ENCODE measurements around the gene COX4I1.

COX4I1 gene

DNA sequence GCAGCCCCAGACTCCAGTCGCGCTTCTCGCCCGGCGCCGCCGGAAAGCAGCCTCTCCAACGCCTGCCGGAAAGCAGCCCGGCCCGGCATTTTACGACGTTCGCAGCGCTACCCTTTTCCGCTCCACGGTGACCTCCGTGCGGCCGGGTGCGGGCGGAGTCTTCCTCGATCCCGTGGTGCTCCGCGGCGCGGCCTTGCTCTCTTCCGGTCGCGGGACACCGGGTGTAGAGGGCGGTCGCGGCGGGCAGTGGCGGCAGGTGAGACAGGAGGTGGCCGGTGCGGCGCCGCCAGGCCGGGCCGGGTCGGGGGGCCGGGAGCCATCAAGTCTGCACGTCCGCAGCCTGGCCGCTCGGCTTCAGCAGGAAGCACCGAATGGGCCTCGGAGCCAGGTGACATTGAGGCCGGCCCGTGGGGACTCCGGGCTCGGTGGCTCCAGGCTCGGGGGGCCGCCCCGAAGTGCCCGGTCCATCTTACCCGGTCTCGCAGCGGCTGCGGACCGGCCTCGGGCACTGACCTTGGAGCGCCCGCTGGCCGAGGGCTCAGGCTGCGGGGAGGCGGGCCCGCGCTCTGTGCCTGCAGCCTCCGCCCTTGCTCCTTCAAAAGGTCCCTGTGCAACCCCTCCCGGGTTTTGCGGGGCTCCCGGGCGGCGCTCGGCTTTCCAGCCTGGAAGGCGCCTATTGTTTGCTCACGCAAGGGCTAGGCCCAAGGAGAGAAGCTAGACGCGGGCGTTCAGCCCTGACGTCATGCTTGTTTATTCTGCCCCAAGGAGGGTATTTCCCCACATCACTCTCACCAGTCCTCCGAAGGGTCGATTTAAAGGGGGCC is at the start of gene COX4I1, which contains the start of gene EMC8:
COX4I1 (plus strand) TSS at position 199 of the 824 bp plus-strand sequence. CDS start 1,511 bp downstream, outside the sequence.
EMC8 (minus strand) TSS at position 48 of the 824 bp plus-strand sequence. CDS start 249 bp downstream, outside the sequence.
- peak; percentile 68 to 88 for DNase-seq

DNA sequence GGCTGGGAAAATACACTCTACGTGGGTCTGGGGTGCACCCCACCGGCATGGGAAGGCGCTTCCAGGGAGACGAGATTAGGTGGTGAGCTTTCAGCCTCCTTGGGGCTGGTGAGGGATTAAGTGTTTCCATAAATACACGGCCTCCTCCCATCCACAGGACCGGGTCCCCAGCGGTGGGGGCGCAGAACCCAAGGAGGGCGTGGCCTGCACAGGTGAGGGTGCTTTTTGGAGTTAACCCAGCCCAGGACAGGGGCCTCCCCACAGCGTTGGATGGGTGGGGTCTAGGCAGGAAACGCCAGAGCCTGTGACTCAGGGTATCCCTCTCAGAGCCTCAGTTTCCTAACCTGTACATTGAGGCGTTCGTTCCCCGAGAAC is 49.7 kb upstream of the COX4I1 start:
- DNase-seq: no peak

DNA sequence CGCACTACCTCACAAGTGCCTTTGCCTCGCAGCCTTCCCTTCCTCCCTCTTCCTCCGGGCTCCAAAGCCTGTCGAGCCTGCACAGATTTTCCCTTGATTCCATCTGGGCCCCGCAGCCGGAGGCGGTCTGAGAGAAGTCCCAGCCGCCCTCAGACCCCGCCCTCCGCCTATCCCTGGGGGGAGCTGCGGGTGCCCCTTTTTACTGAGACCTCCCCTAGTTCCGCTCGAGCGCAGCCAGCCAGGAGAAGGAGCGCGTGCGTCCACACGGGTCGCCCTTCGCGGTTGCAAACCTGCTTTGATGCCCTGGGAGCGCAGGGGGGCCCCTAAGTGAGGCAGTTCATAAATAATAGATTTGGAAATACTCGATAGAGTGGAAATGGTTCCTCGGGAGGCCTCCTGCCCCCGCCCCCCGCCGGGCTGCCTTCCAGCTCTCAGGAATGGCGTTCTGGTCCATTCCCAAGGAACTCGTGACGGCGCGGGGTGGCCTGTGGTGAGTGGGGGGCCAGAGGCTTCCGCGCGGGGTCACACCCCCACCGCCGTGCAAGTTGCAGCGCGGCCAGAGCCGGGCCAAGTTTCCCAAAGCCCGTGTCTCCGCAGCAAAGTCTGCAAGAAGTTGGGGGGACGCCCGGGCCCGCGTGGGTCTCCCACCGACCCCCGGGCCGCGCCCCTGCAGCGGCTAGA is 49.2 kb upstream of the COX4I1 start:
- no peak for DNase-seq

DNA sequence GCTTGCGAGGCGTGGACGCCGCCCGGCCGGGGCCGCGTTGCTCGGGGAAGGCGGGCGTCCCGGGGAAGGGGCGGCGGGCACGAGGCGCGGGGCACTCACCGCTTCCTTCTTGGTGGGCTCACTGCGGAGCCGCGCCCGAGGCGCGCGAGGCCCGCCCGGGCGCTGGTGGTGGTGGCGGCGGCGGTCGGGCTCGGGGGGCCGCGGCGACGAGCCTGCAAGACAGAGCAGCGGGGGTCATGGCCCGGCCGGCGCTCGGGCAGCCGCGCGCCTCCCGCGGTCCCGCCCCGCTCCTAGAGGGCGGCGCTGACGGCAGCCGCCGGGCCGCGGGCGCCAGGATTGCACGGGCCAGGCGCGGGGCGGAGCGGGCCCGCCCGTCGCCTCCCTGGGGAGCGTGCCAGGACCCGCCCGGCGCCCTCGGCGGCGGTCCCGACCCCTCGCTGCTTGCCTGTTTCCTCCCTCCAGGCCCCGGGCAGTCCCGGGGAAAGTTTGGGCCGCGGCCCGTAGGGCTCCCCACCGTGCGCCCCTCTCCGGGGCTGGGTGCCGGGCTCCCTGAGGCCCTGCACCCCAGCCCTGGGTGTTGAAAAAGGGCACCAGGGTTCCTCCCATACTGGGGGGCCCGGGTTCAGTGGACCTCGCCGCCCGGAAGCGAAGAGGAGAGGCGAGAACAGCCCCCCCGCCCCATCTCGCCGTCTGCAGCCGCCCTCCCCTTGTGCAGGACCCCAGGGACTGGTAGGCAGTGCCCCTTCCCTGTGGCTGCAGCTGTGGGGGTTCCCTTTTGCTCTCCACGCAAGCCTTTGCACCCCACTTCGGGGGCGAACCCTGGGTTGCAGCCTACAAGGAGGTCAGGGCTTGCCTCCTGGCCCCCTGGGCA is 48.4 kb upstream of the COX4I1 start, which contains the start of gene C16orf74:
C16orf74 (minus strand) TSS at position 270 of the 871 bp plus-strand sequence. CDS start 15,879 bp downstream, outside the sequence.
- peak in 1 of 2 experiments; percentile 11 for DNase-seq

DNA sequence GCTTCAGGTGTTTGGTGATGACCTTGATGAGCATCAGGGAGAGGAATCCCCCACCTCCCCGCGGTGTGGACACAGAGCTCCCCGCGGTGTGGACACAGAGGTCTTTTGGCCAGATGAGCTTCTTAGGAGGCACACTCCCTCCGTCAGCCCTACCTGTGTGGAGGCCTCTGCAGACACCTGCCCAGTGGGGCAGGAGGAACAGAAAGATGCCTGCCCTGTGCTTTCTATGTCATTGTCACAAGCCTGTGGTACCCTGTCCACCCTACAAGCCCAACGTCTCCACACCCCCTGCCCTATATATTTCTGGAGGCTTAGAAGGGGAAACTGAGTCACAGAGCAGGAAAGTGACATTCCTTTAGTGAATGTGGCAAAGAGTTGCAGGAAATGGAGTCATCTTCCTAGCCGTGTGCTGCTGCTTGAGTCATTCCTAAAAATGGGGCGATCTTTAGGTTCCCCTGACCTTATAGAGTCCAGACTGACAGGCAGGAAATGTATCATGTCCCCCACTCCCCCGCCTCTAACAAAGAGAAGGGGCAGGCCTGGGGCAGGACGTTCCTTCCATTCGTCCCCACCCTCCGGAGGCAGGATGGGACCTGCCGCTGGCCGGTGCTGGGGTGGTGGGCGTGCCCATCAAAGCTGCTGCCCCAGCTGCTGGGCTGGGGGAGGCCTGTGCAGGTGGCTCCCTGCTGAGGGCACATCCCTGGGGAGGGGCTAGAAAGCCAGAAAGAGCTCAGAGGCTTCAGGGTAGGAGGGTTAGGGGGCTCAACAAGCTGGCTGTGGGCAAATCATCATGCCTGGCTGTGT is 47.6 kb upstream of the COX4I1 start:
- no peak for DNase-seq

DNA sequence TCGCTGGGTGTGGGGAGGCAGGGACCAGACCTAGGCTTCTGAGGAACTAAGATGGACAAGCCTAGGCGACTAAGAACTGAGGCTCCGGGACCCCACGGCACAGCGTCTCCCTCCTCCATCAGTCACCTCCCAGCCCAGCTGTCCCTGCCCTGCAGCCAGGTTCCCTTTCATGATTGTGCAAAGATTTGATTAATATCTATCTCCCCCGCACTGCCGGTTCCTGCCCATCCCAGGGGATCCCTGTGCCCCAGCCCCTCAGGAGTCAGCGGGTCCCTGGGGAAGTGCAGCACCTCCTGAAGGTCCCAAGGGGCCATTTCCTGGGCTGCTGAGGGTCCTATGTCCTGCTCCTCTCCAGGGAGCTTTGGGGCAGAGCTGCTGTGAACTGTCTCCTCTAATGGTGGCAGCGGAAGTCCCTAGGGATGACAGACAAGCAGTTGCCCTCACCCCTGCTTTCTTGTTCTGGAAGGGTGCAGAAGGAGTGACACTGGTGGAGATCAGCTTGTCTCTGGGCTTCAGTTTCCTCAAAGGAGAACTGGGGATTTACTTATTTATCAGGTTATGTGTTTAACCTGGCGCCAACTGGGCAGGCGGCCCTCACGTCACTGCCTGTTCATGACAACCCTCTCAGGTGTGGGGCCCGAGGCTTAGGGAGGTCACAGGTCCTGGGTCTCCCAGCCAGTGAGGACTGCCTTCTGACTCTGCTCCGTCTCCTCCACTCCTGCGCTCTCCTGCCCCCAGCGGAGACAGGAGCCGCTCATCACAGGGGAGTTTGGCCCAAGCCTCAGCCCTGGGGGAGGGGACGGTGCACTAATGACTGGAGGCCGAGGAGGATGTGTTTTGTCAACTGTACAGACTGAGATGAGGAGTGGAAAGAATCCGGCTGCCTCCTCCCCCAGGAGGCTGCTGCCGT is 46.7 kb upstream of the COX4I1 start:
- no peak for DNase-seq

DNA sequence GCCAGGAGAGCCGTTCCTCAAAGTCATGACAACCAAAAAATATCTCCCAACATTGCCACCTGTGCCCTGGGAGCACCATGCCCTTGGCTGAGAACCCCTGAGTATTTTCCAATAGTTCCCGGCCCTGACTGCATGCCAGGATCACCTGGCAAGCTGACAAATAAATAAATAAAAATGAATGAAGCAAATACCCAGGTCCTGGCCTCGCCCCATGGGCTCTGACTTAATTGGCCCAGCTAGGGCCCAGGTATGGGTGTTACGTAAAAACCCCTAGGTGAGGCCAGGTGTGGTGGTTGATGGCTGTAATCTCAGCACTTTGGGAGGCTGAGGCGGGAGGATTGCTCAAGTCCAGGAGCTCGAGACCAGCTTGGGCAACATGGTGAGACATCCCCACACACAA is 45.9 kb upstream of the COX4I1 start:
- no peak for DNase-seq

DNA sequence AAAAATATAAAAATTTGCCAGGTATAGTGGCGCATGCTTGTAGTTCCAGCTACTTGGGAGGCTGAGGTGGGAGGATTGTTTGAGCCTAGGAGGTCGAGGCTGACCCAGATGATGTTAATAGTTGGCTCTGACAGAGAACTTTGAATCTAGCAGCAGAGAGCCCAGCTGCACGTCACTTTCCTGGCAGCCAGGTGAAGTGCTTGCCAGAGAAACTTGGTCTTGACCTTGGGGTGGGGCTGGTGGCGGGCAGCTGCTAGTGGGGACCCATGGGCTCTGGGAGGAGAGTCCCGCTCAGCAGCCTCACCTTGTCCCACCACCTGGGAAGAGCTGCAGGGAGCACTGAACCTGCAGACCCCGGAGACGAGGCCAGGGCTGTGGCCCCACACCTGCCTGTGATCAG is 45.5 kb upstream of the COX4I1 start:
- no peak for DNase-seq

DNA sequence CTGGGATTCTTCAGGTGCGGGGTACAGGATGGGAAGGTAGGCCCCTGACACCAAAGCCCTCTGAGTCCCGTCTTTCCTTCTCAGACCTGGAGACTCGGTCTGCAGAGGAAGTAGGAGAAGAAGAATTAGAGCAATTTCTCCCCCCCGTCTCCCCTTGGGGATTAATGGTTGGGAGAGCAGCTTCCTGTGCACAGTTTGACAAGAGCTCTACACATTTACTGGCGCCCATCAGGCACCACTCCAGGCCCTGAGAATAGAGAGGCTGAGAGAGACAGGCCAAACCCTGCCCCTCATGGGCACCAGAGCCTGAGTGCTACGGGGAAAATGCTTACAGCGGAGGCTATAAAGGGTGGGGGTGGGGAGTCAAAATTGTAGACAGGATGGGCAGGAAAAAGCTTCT is 45.1 kb upstream of the COX4I1 start:
- no peak for DNase-seq

DNA sequence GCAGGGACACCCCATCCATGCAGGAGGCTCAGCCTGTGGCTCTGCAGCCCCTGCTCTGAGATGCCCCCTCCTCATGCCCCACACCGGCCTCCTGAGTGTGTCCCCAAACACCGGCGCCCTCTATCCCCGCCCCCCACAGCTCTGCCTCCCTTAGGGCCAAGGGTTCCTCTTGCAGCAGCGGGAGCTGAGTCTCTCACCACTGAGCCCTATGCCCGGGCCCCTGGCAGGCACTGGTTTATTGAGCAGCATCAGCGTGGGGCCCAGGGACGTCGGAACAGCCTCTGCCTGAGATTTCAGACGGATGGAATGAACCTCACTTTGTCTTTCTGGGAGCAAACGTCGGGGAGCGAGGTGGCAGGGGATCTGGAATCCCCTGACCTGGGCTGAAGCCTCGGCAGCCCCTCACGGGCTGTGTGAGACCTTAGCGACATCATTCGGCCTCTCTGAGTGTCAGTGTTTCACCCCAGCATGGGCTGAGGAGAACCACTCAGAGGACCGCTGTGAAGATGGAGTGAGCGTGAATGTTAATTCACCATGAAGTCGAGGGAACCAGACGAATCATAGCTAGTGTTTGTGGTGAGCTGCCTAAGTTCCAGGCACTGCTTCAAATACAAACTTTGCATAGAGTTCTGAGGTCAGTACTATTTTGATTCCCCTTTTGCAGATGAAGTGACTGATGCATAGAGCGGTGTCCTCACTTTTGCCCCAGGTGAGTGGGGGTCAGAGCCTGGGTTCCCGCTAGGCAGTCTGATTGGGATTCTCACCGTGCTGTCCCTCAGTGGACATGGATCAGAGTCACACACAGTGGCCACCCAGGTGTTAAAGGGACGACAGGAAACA is 43.3 kb upstream of the COX4I1 start:
- no peak for DNase-seq

DNA sequence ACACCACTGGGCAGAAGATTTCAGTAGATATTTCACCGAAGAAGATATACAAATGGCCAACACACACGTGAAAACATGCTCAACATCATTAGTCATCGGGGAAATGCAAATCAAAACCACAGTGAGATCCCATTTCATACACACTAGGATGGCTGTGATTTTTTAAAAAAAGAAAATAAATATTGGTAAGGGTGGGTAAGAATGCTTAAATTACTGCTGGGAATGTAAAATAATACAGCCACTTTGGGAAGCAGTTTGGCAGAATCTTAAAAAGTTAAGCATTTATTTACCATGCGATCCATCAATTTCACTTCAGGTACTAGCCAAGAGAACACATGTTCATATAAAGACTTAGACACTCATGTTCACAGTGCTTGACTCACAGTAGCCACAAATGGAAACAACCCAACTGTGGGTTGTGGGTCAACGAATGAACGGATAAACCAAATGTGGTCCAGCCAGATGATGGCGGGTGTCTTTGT is 42.1 kb upstream of the COX4I1 start:
- no peak for DNase-seq

DNA sequence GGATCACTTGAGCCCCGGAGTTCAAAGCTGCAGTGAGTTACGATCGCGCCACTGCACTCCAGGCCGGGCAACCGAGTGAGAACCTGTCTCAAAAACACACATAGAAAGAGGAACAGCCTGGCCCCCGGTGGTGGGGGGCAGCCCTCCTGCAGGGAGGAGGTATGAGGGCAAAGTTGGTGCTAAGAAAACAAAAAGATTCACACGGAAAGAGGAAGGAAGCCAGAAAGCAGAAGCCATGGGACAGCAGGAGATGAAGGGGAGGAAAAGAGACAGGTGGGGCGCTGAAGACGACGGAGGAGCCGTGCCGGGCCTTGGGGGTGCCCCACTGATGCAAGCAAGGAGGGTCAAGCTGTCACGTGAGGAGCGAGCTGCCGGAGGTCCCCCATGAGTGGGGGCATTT is 40.4 kb upstream of the COX4I1 start:
- no peak for DNase-seq

DNA sequence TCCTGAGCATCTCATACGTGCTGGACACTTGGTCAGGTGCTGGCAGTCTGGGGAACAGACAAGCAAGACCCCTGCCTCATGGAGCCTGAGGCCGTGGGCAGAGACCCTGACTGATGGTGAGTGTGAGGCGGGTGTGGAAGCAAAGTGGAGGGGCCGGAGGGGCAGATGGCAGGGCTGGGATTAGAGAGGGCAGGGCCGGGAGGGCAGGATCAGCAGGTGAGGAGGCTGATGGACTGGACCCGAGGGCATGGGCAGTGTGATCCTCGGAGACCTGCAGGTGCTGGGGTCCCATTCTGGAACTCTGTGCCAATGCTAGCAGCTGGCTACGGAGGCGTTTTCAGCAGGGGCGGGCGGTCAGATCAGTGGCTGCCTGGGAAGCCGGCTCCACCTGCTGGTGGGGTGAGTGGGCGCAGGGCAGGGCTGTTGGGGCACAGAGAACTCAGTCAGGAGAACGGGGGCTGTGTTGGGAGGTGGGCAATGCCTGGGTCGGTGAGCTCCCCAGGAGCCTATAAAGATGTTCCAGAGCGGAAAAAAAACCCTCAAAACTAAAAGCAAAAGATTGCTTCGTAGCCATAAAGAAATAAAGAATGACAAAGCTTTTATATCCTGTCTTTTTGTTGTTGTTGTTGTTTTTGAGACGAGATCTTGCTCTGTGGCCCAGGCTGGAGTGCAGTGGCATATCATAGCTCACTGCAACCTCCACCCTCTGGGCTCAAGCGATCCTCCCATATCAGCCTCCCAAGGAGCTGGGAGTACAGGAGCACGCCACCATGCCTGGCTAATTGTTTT is 39.7 kb upstream of the COX4I1 start:
- no peak for DNase-seq

DNA sequence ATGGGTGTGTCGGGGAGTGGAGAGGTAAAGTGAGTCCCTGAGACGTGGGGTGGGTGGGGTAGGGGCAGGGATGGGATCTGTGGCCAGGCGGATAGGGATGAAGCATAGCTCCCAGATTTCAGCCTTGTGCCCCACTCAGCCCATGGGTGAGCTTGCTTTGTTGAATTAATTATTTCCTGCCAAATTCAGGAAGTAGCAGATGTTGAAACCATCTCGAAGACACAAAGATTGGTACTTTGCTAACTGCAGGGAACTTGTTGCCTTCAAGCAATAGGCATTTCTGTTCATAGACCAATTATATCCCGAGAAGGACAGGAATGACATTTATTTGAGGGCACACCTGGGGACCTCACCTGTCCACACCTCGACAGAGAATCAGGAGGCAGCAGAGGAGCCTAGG is 37.6 kb upstream of the COX4I1 start:
- DNase-seq: no peak

DNA sequence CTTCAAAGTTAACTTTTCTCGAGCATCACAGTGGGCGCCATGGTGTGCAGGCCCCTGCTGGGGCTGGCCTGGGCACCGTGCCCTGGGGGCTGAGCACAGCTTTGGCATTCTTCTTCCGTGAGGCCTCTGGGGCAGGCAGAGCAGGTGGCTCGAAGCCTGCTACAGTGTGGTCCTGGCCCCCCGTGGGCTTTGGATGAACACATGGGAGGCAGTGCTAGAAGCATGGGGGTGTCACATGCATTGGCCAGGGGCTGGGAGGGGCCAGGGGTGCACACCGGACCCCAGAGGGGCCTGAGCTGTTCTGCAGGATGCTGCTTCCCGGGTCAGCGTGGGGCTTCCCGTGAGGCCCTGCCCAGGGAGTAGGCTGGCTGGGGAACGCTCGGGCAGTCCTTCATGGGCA is 36.5 kb upstream of the COX4I1 start:
- no peak for DNase-seq

DNA sequence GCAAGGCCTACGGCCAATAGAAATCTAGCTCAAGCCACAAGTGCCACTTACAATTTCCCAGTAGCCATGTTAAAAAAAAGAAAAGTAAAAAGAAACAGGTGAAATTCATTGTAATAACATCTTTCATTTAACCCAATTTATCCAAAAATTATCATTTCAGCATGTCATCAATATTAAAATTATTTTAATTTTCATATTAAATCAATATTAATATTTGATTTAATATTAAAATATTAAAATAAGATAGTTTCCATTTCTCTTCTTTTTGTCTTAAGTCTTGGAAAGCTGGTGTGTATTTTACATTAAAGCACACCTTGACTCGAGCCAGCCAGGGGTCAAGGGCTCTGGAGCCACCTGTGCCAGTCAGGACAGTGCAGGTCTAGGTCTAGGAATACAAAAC is 35.9 kb upstream of the COX4I1 start:
- no peak for DNase-seq

DNA sequence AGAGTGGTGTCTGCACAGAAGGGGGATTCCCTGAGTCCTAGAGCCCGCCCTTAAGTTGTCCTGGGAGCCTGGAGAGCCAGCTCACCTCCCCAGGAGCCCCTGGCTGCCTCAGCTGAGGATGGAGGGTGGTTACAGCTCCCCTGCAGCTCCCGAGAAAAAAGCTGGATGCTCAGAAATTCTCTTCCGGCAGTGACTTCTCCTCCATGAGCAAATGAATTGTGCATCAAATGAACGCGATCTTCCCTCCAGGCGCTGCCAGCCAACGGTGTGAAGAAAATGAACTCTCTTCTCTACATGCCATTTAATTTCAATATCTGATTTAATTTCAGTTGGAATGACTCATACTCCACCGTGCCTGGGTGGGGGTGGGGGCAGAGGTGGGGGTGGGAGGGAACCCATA is 34.3 kb upstream of the COX4I1 start:
- no peak for DNase-seq

DNA sequence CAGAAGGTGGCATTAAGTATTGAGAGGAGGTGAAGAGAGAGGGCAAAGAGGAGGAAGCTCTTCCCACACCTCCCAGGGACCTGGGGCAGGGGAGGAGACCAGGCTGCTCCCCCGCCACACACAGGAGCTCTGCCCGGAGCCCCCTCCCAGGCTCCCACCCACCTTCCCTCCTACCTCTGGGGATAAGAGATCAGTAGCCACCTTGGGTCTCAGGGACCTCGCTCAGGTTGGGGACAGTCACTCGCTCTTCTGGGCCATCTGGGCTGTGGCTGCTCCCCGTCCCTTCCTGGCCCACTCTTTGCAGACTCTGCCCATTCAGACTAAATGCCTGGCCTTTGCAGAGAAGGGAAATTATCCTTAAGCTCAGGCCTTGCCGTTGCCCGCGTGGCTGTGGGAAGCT is 33.7 kb upstream of the COX4I1 start:
- DNase-seq: no peak

DNA sequence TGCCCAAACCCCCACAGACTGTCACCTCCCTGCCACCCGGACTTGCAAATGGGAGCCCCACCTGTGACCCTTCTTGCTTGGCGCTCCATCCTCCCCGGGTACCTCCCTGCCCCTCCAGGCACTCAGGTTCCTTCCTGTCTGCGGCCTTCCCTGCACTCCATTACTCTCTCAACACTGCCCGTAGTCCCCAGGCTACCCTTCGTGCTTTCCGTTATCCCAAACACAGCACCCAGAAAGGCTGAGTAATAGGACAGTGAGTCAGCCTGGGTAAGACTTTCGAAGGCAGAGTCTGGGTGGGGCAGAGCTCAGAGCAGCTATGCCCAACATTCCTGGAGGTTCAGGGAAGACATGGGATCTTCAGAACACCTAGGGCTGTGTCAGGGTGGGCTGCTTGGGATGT is 32.0 kb upstream of the COX4I1 start:
- DNase-seq: peak; percentile 32 to 66

Measured in SW 1271 (cell line).